PC-9 (cell line): ENCODE data around the gene CFAP61.

Experiments used
- CTCF ChIP-seq: fragments of 200-600 bp; sonication (generic); conservative IDR thresholded peaks from 2 replicates; pipeline ENCODE4 v1.6.1; 2017; ENCODE audit warnings: mixed run types, antibody characterized with exemption, mild to moderate bottlenecking, moderate library complexity
- EZH2 ChIP-seq: fragments of 200-600 bp; sonication (generic); IDR thresholded peaks from 2 replicates; pipeline ENCODE4 v1.8.0; 2017; ENCODE audit warnings: antibody characterized with exemption, low read depth

GRCh38 chr20:20373091-20373571, 320.8 kb downstream of the CFAP61 start:
- TF ChIP-seq EZH2: no peak
- no peak for TF ChIP-seq CTCF
